ENCODE results near the gene SUGCT.
A peak's percentile ranks its signal among the peaks of the same experiment; 100 is the strongest.

SUGCT gene

GRCh38 chr7:40757109-40757508 lies 622.3 kb downstream of the SUGCT start:
- DNase-seq, result no peak

GRCh38 chr7:40758590-40758989 lies 623.8 kb downstream of the SUGCT start:
- DNase-seq, result no peak

GRCh38 chr7:40760293-40760964 lies 625.6 kb downstream of the SUGCT start:
- DNase-seq, result no peak

GRCh38 chr7:40760987-40761386 lies 626.2 kb downstream of the SUGCT start:
- peak; percentile 1 for DNase-seq

GRCh38 chr7:40761762-40762560 lies 627.2 kb downstream of the SUGCT start:
- DNase-seq, result no peak

GRCh38 chr7:40763319-40764287 lies 628.8 kb downstream of the SUGCT start:
- DNase-seq, result no peak

- DNase-seq, result no peak
Measured at GRCh38 chr7:40765639-40766038, 630.8 kb downstream of the SUGCT start.

GRCh38 chr7:40772096-40772495 lies 637.3 kb downstream of the SUGCT start:
- DNase-seq, result no peak

GRCh38 chr7:40773656-40774055 lies 638.9 kb downstream of the SUGCT start:
- DNase-seq, result no peak

- DNase-seq, result no peak
Measured at GRCh38 chr7:40775877-40776276, 641.1 kb downstream of the SUGCT start.

GRCh38 chr7:40777730-40778312 lies 643.0 kb downstream of the SUGCT start:
- no peak for DNase-seq

GRCh38 chr7:40780460-40780859 lies 645.7 kb downstream of the SUGCT start:
- DNase-seq, result no peak

- DNase-seq, result no peak
Measured at GRCh38 chr7:40782836-40783235, 648.0 kb downstream of the SUGCT start.

- DNase-seq, result no peak
Measured at GRCh38 chr7:40784176-40784575, 649.4 kb downstream of the SUGCT start.

- DNase-seq, result no peak
Measured at GRCh38 chr7:40786909-40787308, 652.1 kb downstream of the SUGCT start.

GRCh38 chr7:40793132-40793531 lies 658.3 kb downstream of the SUGCT start:
- no peak for DNase-seq

GRCh38 chr7:40795607-40796006 lies 660.8 kb downstream of the SUGCT start:
- no peak for DNase-seq

GRCh38 chr7:40796723-40797122 lies 661.9 kb downstream of the SUGCT start:
- DNase-seq, result no peak

- DNase-seq, result no peak
Measured at GRCh38 chr7:40798613-40799012, 663.8 kb downstream of the SUGCT start.

- no peak for DNase-seq
Measured at GRCh38 chr7:40799493-40800403, 664.9 kb downstream of the SUGCT start.

GRCh38 chr7:40800771-40801170 lies 666.0 kb downstream of the SUGCT start:
- DNase-seq, result no peak

- DNase-seq, result no peak
Measured at GRCh38 chr7:40802497-40802896, 667.7 kb downstream of the SUGCT start.

All from NCI-H146 (cell line).